ENCODE measurements around the gene EXOC3L4. TPM values are rescaled to one million over a fixed set of nuclear protein-coding genes. Genes with fewer than 3 reads are reported as not detected.

EXOC3L4 gene
- total and polyA plus RNA-seq, 9 of the 15 experiments (the other 6 are each of a cell fraction or from before 2014, with no cell fraction given) = 0.10 to 6.7 (median 0.98) TPM; not detected in 1

DNA sequence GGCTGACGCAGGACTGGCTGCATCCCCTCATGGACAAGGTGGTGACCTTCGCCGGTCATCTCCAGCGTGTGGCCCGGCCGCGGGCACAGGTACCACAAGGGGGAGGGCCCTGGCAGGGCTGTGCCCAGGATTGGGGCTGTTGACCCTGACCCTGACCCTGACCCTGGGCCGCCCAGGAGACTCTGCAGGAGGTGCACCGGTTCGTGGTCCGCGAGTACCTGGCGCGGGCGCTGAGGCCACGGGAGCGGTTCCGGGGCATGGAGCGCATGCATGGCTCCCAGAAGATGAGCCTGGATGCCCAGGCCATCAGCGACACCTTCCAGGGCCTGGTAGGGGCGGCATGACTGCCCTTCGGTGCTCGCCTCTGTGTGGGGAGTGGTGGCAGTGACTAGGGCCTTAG is 12.9 kb downstream of the EXOC3L4 start (continued):
- TF ChIP-seq, protein P1, sequence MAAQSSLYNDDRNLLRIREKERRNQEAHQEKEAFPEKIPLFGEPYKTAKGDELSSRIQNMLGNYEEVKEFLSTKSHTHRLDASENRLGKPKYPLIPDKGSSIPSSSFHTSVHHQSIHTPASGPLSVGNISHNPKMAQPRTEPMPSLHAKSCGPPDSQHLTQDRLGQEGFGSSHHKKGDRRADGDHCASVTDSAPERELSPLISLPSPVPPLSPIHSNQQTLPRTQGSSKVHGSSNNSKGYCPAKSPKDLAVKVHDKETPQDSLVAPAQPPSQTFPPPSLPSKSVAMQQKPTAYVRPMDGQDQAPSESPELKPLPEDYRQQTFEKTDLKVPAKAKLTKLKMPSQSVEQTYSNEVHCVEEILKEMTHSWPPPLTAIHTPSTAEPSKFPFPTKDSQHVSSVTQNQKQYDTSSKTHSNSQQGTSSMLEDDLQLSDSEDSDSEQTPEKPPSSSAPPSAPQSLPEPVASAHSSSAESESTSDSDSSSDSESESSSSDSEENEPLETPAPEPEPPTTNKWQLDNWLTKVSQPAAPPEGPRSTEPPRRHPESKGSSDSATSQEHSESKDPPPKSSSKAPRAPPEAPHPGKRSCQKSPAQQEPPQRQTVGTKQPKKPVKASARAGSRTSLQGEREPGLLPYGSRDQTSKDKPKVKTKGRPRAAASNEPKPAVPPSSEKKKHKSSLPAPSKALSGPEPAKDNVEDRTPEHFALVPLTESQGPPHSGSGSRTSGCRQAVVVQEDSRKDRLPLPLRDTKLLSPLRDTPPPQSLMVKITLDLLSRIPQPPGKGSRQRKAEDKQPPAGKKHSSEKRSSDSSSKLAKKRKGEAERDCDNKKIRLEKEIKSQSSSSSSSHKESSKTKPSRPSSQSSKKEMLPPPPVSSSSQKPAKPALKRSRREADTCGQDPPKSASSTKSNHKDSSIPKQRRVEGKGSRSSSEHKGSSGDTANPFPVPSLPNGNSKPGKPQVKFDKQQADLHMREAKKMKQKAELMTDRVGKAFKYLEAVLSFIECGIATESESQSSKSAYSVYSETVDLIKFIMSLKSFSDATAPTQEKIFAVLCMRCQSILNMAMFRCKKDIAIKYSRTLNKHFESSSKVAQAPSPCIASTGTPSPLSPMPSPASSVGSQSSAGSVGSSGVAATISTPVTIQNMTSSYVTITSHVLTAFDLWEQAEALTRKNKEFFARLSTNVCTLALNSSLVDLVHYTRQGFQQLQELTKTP (IDR thresholded peaks at IDR 0.05; ENCODE audit: low read depth in 1 of 2, partially characterized antibody in 2 of 2) = no peak
- TF ChIP-seq, protein P2, sequence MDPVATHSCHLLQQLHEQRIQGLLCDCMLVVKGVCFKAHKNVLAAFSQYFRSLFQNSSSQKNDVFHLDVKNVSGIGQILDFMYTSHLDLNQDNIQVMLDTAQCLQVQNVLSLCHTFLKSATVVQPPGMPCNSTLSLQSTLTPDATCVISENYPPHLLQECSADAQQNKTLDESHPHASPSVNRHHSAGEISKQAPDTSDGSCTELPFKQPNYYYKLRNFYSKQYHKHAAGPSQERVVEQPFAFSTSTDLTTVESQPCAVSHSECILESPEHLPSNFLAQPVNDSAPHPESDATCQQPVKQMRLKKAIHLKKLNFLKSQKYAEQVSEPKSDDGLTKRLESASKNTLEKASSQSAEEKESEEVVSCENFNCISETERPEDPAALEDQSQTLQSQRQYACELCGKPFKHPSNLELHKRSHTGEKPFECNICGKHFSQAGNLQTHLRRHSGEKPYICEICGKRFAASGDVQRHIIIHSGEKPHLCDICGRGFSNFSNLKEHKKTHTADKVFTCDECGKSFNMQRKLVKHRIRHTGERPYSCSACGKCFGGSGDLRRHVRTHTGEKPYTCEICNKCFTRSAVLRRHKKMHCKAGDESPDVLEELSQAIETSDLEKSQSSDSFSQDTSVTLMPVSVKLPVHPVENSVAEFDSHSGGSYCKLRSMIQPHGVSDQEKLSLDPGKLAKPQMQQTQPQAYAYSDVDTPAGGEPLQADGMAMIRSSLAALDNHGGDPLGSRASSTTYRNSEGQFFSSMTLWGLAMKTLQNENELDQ (CRISPR knock-in tag; IDR thresholded peaks at IDR 0.05; ENCODE audit: borderline replicate concordance) = no peak
- TF ChIP-seq SNIP1 (IDR thresholded peaks at IDR 0.05; ENCODE audit: low read depth) = no peak
- no peak for TF ChIP-seq TCF3 (CRISPR knock-in tag; IDR thresholded peaks at IDR 0.05)
- TF ChIP-seq MTF1 (CRISPR knock-in tag; IDR thresholded peaks at IDR 0.05; ENCODE audit: borderline replicate concordance) = no peak
- TF ChIP-seq, protein P3, sequence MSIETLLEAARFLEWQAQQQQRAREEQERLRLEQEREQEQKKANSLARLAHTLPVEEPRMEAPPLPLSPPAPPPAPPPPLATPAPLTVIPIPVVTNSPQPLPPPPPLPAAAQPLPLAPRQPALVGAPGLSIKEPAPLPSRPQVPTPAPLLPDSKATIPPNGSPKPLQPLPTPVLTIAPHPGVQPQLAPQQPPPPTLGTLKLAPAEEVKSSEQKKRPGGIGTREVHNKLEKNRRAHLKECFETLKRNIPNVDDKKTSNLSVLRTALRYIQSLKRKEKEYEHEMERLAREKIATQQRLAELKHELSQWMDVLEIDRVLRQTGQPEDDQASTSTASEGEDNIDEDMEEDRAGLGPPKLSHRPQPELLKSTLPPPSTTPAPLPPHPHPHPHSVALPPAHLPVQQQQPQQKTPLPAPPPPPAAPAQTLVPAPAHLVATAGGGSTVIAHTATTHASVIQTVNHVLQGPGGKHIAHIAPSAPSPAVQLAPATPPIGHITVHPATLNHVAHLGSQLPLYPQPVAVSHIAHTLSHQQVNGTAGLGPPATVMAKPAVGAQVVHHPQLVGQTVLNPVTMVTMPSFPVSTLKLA (conservative IDR thresholded peaks at IDR 0.05) = no peak
- TF ChIP-seq ELF4 (CRISPR knock-in tag; IDR thresholded peaks at IDR 0.05) = no peak
- no peak for TF ChIP-seq E2F3 (CRISPR knock-in tag; IDR thresholded peaks at IDR 0.05)
